ENCODE measurements around the gene NUBP2.
"Not testable (repeated sequence)": the region's sequence is repeated elsewhere in the genome, so short reads cannot be mapped to it uniquely, and the experiment has no call there.

NUBP2 gene

GRCh38 chr16:1784977-1785845 is 2.5 kb downstream of the NUBP2 start:
- no peak for DNase-seq

GRCh38 chr16:1785846-1786170 is 3.0 kb downstream of the NUBP2 start:
- no peak for DNase-seq

GRCh38 chr16:1786242-1787055 is 3.7 kb downstream of the NUBP2 start:
- DNase-seq, result no peak

- no peak for DNase-seq
Measured at GRCh38 chr16:1787056-1787321, 4.2 kb downstream of the NUBP2 start.

GRCh38 chr16:1787322-1788094 is 4.7 kb downstream of the NUBP2 start:
- DNase-seq, result no peak

GRCh38 chr16:1788095-1788707 is 5.4 kb downstream of the NUBP2 start:
- DNase-seq, result no peak

GRCh38 chr16:1788708-1789100 is 5.9 kb downstream of the NUBP2 start:
- DNase-seq, result no peak

GRCh38 chr16:1789643-1790045 is 6.9 kb downstream of the NUBP2 start:
- DNase-seq, result no peak

GRCh38 chr16:1790261-1790610 is 7.5 kb downstream of the NUBP2 start:
- no peak for DNase-seq

GRCh38 chr16:1790611-1791255 is 8.0 kb downstream of the NUBP2 start:
- no peak for DNase-seq

- DNase-seq, result no peak
Measured at GRCh38 chr16:1791256-1791942, 8.6 kb downstream of the NUBP2 start.

GRCh38 chr16:1791943-1792812 is 9.4 kb downstream of the NUBP2 start:
- no peak for DNase-seq

- no peak for DNase-seq
Measured at GRCh38 chr16:1792836-1793577, 10.2 kb downstream of the NUBP2 start.

GRCh38 chr16:1793578-1794220 is 10.9 kb downstream of the NUBP2 start, which contains the start of gene IGFALS:
Gene IGFALS, minus strand, starts transcription at chr16:1793705. Its CDS starts 53 bp downstream, at chr16:1793652.
- DNase-seq, result no peak

GRCh38 chr16:1794221-1794871 is 11.6 kb downstream of the NUBP2 start:
- no peak for DNase-seq

GRCh38 chr16:1794908-1795666 is 12.3 kb downstream of the NUBP2 start:
- DNase-seq, result no peak

GRCh38 chr16:1799263-1799662 is 16.5 kb downstream of the NUBP2 start:
- not testable (repeated sequence) for DNase-seq
